Measurements from ENCODE around the gene PPP2R2D. TPM values are rescaled to one million over a fixed set of nuclear protein-coding genes. Genes with fewer than 3 reads are reported as not detected.
A peak's percentile ranks its signal among the peaks of the same experiment; 100 is the strongest.

The PPP2R2D gene
- total and polyA plus RNA-seq, 4 experiments from 2014 or later, result 25.7 to 49.2 (median 41.7) TPM

DNA sequence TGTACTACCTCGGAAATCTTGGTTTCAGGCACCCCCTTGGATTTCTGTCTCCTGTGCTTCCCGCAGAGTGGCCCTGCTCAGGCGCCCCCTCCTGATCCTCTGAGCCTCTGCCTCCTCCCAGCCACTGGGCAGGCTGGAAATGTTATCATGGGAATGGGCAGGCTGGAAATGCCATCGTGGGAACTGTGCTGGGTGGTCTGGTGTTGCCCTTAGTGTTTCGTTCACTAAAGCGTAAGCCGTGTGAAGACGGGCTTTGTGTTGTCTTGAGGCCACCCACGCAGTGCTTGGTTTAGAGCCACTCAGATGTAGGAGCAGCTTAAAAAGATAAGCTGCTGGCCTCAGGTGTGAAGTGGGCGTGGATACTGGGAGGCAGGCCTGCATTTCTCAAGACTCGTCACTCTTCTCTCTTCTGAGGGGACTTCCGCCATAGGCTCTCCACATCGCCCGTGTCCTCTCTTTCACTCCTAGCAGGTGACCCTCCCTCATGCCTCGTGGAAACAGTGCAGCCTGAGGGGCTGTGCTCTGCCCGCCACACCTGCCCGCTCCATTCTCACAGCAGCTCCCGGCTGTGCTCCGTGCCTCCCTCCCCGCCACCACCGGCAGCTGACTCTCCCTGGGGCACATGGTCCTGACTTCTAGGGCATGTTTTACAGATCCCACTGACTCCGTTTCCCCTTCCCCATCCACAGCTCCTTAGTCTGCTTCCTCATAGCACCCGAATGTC is 28.5 kb downstream of the PPP2R2D start:
- Histone ChIP-seq H3K27me3 (ENCODE audit: insufficient read depth, low read length) (no peaks in the 10 kb centered on the region), H3K4me3 (ENCODE audit: low read length in 2 of 2) (no peak overlapping the region), H3K9me3 (ENCODE audit: control insufficient read depth in 1 of 2, low read length in 2 of 2) (peaks cover 0 to 5% of the 10 kb centered on the region in 2 donors), H3K36me3 (ENCODE audit: insufficient read depth, low read length) (peaks cover 2% of the 10 kb centered on the region), H3K4me1 (ENCODE audit: insufficient read depth, low read length) (peaks cover 68% of the 10 kb centered on the region), H3K27ac (ENCODE audit: low read depth, low read length) (no peak overlapping the region)
- intact Hi-C loops (cut with micrococcal nuclease), result no loop called here
- Mint-ChIP-seq H3K4me3 (peak overlapping the region in 4 of 8 donors; percentile 1 to 59 (median 34)), H3K36me3 (peaks cover 11 to 32% of the 10 kb centered on the region in 2 donors), H3K27ac (peak overlapping the region; percentile 41 to 93 (median 85)), H3K4me1 (peaks cover 42 to 87% (median 69%) of the 10 kb centered on the region in 4 donors), H3K9me3 (peaks cover 0 to 9% (median 2%) of the 10 kb centered on the region in 8 donors), H3K27me3 (no peaks in the 10 kb centered on the region)
- POLR2A ChIA-PET (ENCODE audit: partially characterized antibody), result no interaction called here
- CTCF ChIA-PET (ENCODE audit: partially characterized antibody), result no interaction called here
- no peak for DNase-seq

DNA sequence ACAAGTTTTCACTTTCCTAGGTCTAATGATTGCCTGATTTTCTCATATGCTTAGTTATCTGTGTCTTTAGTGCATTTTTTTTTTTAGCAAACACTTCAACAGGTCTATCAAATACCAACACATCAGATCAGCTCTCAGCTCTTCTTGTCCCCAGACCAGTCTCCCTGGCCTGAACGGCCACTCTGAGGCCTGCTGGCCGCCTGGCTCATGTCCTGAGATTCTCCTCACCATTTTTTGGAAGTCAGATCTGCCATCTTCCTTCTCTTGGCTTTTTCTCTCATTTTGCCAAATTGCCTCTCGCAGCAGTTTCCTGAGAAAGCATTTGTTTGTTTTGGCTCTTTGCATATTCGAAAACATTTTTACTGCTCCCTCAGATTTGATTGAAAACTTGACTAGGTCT is 29.3 kb downstream of the PPP2R2D start:
- Mint-ChIP-seq H3K36me3 (peaks cover 8 to 37% of the 10 kb centered on the region in 2 donors), H3K4me1 (peaks cover 42 to 91% (median 75%) of the 10 kb centered on the region in 4 donors), H3K27me3 (no peaks in the 10 kb centered on the region), H3K27ac (peak overlapping the region in 6 of 7 donors; percentile 20 to 79 (median 59)), H3K4me3 (peak overlapping the region in 3 of 8 donors; percentile 35 to 59 (median 52)), H3K9me3 (peaks cover 0 to 5% (median under 1%) of the 10 kb centered on the region in 8 donors)
- Histone ChIP-seq H3K27me3 (ENCODE audit: insufficient read depth, low read length) (no peaks in the 10 kb centered on the region), H3K4me3 (ENCODE audit: low read length in 2 of 2) (no peak overlapping the region), H3K4me1 (ENCODE audit: insufficient read depth, low read length) (peaks cover 76% of the 10 kb centered on the region), H3K9me3 (ENCODE audit: control insufficient read depth in 1 of 2, low read length in 2 of 2) (peaks cover 0 to 2% of the 10 kb centered on the region in 2 donors), H3K27ac (ENCODE audit: low read depth, low read length) (no peak overlapping the region), H3K36me3 (ENCODE audit: insufficient read depth, low read length) (peaks cover 8% of the 10 kb centered on the region)
- intact Hi-C loops (cut with micrococcal nuclease), result no loop called here
- no peak for DNase-seq
- POLR2A ChIA-PET (ENCODE audit: partially characterized antibody), result no interaction called here
- CTCF ChIA-PET (ENCODE audit: partially characterized antibody), result no interaction called here

DNA sequence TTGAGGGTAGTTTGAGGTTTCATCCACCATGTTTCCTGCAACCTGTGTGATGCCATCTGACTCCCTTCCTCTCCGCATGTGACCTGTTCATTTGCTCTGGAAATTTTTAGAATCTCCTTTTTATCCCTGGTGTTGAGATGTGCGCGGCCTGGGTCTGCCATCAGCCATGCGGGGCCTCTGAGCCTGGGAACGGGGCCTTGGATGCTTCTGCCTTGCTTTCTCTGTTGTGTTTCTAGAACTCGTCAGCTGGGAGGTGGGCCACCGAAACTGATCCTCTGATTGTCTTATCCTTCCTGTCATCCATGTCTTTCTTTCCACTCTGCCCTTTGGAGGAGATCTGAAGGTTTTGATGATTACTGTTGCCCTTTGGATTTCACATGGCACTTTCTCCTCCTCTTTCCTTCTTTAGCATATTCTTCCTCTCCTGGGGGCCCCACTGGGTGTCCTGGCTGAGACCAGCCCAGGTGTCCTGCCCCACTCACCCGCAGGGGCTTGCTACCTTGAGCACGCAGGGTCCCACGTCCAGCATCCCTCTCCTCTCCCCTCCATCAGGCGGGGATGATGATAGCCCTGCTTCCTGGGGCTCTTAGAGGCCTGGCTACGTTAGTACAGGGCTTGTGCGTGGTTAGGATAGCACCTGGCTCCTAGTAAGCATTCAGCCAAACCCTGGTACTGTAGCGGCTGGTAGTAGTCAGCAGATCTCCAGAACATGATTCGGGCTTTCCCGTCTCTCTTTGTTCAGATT is 29.9 kb downstream of the PPP2R2D start:
- Mint-ChIP-seq H3K27ac (peak overlapping the region; percentile 15 to 90 (median 59)), H3K4me3 (peak overlapping the region in 2 of 8 donors; percentile 9 to 49), H3K9me3 (no peaks in the 10 kb centered on the region), H3K27me3 (no peaks in the 10 kb centered on the region), H3K4me1 (peaks cover 42 to 88% (median 74%) of the 10 kb centered on the region in 4 donors), H3K36me3 (peaks cover 3 to 37% of the 10 kb centered on the region in 2 donors)
- CTCF ChIA-PET (ENCODE audit: partially characterized antibody), result interaction anchor here (0.9 kb wide), 1 partner anchor 45 kb away, joined by 3 read pairs; no protein-coding TSS in a partner anchor
- intact Hi-C loops (cut with micrococcal nuclease), result no loop called here
- no peak for DNase-seq
- no peak overlapping the region for H3K27ac ChIP-seq (ENCODE audit: low read depth, low read length)
- H3K4me1 ChIP-seq (ENCODE audit: insufficient read depth, low read length), result peaks cover 81% of the 10 kb centered on the region
- POLR2A ChIA-PET (ENCODE audit: partially characterized antibody), result no interaction called here
- H3K9me3 ChIP-seq (ENCODE audit: control insufficient read depth in 1 of 2, low read length in 2 of 2), result no peaks in the 10 kb centered on the region
- H3K4me3 ChIP-seq (ENCODE audit: low read length in 2 of 2), result no peak overlapping the region
- H3K27me3 ChIP-seq (ENCODE audit: insufficient read depth, low read length), result no peaks in the 10 kb centered on the region
- H3K36me3 ChIP-seq (ENCODE audit: insufficient read depth, low read length), result peaks cover 8% of the 10 kb centered on the region

DNA sequence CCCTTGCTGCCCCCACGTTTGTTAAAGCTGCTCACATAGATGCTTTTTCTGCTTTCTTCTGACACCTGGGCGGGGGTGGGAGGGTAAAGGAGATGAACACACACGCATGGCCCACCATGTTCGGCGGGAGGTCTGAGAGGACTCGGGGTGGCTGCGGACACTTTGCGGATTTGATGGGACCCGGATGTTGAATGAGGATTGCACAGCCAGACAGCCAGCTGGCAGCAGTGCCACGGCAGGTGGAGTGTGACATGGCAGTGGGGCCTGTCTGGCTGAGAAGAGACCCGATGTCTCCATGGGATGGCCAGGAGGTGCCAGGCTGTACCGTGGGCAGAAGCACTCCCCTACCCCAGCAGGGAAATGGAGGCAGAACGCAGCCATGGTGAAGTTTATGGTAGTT is 31.2 kb downstream of the PPP2R2D start:
- POLR2A ChIA-PET (ENCODE audit: partially characterized antibody), result interaction anchor here (0.9 kb wide), 1 partner anchor 31 kb away, joined by 3 read pairs; the partner anchor contains the start of gene PPP2R2D
- peaks cover 9 to 38% of the 10 kb centered on the region in 2 donors for H3K36me3 Mint-ChIP-seq
- no peaks in the 10 kb centered on the region for H3K27me3 Mint-ChIP-seq
- no peak for DNase-seq
- Histone ChIP-seq H3K27ac (ENCODE audit: low read depth, low read length) (no peak overlapping the region), H3K4me1 (ENCODE audit: insufficient read depth, low read length) (peaks cover 73% of the 10 kb centered on the region), H3K36me3 (ENCODE audit: insufficient read depth, low read length) (peaks cover 13% of the 10 kb centered on the region), H3K27me3 (ENCODE audit: insufficient read depth, low read length) (no peaks in the 10 kb centered on the region), H3K4me3 (ENCODE audit: low read length in 2 of 2) (no peak overlapping the region), H3K9me3 (ENCODE audit: control insufficient read depth in 1 of 2, low read length in 2 of 2) (no peaks in the 10 kb centered on the region)
- H3K4me3 Mint-ChIP-seq, result peak overlapping the region in 1 of 8 donors; percentile 34
- CTCF ChIA-PET (ENCODE audit: partially characterized antibody), result no interaction called here
- peaks cover 35 to 78% (median 64%) of the 10 kb centered on the region in 4 donors for H3K4me1 Mint-ChIP-seq
- peak overlapping the region in 2 of 7 donors; percentile 9 to 23 for H3K27ac Mint-ChIP-seq
- intact Hi-C loops (cut with micrococcal nuclease), result no loop called here
- H3K9me3 Mint-ChIP-seq, result no peaks in the 10 kb centered on the region

DNA sequence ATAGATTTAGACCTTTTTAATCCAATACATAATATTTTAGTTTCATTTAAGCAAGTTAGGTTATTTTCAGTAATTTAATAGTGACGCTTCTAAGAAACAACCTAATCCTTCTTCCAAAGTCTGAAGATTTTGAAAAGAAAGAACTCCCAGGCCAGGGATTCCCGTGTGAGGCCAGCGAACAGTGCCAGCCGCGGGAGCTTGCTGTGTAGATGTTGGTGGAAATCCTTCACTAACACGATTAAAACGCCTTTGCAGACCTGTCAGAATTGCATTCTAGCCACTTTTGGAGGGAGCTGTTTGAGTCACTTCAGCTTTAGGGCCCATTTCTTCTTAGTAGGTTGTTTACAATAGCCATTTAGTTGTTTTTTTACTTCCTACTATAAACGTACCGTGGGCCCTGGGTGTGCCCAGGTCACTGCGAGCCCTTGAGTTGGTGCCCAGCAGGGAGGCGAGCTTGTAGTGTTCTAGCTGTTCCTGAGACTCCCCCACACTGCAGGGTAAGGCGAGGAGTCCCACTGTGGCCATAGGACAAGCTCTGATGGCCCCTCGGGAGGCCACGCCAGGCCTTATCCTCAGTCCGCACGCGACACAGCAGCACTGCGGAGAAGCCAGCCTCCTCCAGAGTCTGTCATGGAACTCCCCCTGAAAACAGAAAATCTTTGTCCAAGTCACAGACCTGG is 32.3 kb downstream of the PPP2R2D start:
- POLR2A ChIA-PET (ENCODE audit: partially characterized antibody), result interaction anchor here (0.9 kb wide), 1 partner anchor 20 kb away, joined by 4 read pairs; no protein-coding TSS in a partner anchor
- peak overlapping the region in 3 of 7 donors; percentile 22 to 55 (median 47) for H3K27ac Mint-ChIP-seq
- peaks cover 21% of the 10 kb centered on the region for H3K36me3 ChIP-seq (ENCODE audit: insufficient read depth, low read length)
- no peak overlapping the region for H3K27ac ChIP-seq (ENCODE audit: low read depth, low read length)
- DNase-seq, result no peak
- CTCF ChIA-PET (ENCODE audit: partially characterized antibody), result interaction anchor here (0.8 to 2.5 kb wide), 4 partner anchors 12 to 90 kb away, joined by 3 to 6 read pairs (median 3); no protein-coding TSS in a partner anchor
- peaks cover 14 to 45% of the 10 kb centered on the region in 2 donors for H3K36me3 Mint-ChIP-seq
- H3K4me1 Mint-ChIP-seq, result peaks cover 25 to 66% (median 53%) of the 10 kb centered on the region in 4 donors
- H3K4me1 ChIP-seq (ENCODE audit: insufficient read depth, low read length), result peaks cover 62% of the 10 kb centered on the region
- H3K4me3 Mint-ChIP-seq, result no peak overlapping the region
- H3K9me3 ChIP-seq (ENCODE audit: control insufficient read depth in 1 of 2, low read length in 2 of 2), result no peaks in the 10 kb centered on the region
- H3K27me3 Mint-ChIP-seq, result no peaks in the 10 kb centered on the region
- no peaks in the 10 kb centered on the region for H3K9me3 Mint-ChIP-seq
- intact Hi-C loops (cut with micrococcal nuclease), result no loop called here
- H3K4me3 ChIP-seq (ENCODE audit: low read length in 2 of 2), result no peak overlapping the region
- H3K27me3 ChIP-seq (ENCODE audit: insufficient read depth, low read length), result no peaks in the 10 kb centered on the region

DNA sequence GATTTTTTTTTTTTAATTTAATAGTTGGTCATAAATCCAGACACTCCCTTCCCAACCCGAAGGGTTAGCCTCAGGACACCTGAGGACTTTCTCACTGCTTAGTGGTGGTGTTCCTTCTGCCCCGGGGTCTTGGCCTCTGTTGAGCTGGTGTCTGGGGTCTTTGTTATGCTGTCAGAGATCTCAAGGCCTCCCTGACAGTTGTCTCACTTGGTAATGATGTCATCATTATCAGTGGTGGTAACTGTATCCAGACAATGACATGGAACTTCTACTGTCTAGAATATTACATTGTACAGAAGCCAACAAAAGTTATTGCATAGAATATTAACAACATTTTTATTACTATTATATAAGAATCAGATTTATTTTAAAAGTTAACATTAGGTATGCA is 32.9 kb downstream of the PPP2R2D start:
- peaks cover 56% of the 10 kb centered on the region for H3K4me1 ChIP-seq (ENCODE audit: insufficient read depth, low read length)
- intact Hi-C loops (cut with micrococcal nuclease), result no loop called here
- H3K27ac ChIP-seq (ENCODE audit: low read depth, low read length), result no peak overlapping the region
- no peaks in the 10 kb centered on the region for H3K9me3 Mint-ChIP-seq
- peaks cover 18 to 45% of the 10 kb centered on the region in 2 donors for H3K36me3 Mint-ChIP-seq
- ChIA-PET CTCF (ENCODE audit: partially characterized antibody) (interaction anchor here (1.2 to 2.5 kb wide), 3 partner anchors 22 to 89 kb away, joined by 3 to 6 read pairs (median 3); no protein-coding TSS in a partner anchor), POLR2A (ENCODE audit: partially characterized antibody) (interaction anchor here (0.9 kb wide), 1 partner anchor 20 kb away, joined by 4 read pairs; no protein-coding TSS in a partner anchor)
- H3K4me1 Mint-ChIP-seq, result peaks cover 20 to 61% (median 48%) of the 10 kb centered on the region in 4 donors
- H3K27me3 ChIP-seq (ENCODE audit: insufficient read depth, low read length), result no peaks in the 10 kb centered on the region
- H3K27me3 Mint-ChIP-seq, result no peaks in the 10 kb centered on the region
- no peaks in the 10 kb centered on the region for H3K9me3 ChIP-seq (ENCODE audit: control insufficient read depth in 1 of 2, low read length in 2 of 2)
- no peak overlapping the region for H3K4me3 ChIP-seq (ENCODE audit: low read length in 2 of 2)
- H3K4me3 Mint-ChIP-seq, result no peak overlapping the region
- H3K27ac Mint-ChIP-seq, result peak overlapping the region in 2 of 7 donors; percentile 51 to 55
- peaks cover 26% of the 10 kb centered on the region for H3K36me3 ChIP-seq (ENCODE audit: insufficient read depth, low read length)
- DNase-seq, result no peak
